NCI-H2196 treated with DMSO at 0.1 percent for 48 hours (cell line): ENCODE data around the gene ZNF593.

ENCODE experiments used
- DNase-seq: peaks from one replicate; lab custom pipeline; 2025; ENCODE audit not compliant: unreplicated experiment; lab: John Stamatoyannopoulos, UW

The ZNF593 gene

DNA sequence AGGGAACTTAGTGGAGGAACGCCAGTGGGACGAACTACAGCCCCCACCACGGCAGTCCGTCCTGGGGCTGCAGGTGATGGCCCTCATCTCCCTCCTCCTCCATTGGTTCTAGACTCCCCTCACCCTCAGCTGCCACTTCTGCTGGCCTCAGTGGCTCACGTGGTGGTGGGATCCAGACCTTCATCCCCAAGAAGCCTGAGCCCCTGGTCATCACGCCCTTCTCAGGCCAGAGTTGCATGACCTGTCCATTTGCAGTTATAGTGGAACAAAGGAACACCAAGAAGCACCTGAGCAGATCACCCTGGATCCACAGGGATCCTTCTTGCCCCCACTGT lies 23.8 kb upstream of the ZNF593 start:
- no peak for DNase-seq

DNA sequence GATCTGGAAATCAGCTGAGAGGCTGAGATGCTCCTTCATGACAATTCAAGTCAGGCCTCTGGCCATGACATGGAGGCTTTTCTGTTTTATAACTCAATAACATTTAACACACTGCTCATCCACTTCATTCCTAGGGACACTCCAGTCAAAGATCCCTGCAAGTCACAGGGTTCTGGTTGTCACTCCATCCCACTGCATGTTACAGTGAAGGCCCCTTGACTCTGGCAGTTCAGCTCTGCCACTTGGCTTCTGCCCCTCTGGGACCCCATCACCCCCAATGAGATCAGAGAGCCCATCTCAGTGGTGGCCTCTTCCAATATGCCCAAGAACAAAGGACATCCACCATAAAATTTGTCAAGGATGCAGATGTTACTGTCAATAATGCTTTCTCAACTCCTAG lies 20.8 kb upstream of the ZNF593 start:
- no peak for DNase-seq

DNA sequence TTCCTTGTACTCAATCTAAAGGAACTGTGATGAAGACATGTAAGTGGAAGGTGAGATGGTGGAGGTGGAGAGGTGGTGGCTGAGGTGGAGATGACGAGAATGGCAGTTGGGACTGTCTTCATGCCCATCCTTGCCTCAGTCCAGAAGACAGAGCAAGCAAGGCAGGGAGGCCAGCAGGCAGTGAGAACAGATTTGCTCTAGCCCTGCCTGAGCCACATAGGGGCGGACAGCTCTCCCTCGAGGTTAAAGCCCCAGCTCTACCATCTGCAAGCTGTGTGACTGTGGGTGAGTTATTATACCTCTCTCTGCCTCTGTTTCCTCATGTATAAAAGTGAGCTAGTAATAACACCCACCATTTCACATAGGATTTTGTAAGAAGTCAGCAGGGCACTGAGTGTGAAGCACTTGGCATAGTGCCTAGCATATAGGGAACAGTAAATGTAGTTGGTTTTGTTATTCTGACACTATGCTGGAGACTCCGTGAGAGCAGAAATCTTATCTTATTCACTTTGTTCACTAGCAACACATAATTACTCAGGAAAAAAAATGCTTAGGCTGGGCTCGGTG lies 15.7 kb upstream of the ZNF593 start:
- no peak for DNase-seq

DNA sequence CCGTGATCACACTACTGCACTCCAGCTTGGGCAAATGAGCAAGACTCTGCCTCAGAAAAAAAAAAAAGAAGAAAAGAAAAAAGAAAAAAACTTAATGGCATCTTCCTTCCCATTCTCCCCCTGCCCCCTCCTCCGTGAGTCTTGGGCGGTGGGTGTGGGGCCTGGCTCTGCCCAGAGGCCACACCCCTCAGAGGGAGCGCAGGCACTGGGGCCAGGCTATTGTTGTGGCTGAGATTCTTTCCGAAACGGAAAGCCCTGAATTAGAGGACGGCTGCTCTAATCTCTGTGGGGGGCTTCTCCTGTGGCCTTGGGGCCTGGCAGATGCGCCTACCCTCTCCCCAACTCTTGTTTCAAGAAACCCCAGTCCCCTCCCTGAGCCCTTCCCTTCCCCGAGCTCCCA lies 15.0 kb upstream of the ZNF593 start:
- no peak for DNase-seq

DNA sequence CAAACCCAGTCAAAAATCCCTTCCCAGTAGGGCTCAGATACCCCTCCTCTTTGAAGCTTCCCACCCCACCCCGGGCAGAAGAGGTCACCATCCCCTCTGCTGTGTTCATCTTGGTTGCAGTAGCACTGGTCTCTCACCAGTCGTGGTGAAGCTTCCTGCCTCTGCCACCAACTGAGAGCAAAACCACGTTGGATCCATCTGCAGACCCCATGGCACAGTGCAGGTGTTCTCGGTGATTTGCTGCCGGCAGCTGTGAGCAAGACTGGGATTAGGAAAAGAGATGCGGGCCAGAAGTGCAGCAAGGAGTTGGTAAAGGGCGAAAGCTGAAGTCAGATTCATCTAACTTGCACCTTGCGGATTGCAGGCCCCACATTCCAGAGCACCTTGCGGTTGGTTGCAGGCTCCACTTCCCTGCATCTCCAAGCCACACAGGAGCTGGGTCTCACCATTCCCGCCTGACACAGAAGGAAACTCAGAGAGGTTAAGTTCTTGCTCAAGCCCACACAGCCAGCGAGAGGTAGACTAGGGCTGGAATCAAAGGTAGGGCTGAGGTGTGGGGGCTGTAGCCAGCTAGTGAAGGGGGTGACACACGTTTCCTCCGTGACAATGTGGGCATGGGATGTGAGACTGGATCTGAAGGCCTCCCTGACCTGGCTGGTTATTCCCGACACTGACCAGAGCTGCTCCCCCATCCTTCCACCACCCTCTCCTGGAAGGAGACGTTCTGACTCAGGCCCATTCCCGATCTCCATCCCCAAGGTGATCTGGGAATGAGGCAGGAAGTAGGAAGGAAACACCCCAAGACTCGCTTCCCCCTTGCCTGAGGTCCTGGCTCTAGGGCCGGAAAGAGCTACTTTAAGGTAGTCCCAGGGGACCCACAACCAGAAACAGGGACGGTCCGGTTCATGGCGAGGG lies 14.1 kb upstream of the ZNF593 start:
- no peak for DNase-seq

DNA sequence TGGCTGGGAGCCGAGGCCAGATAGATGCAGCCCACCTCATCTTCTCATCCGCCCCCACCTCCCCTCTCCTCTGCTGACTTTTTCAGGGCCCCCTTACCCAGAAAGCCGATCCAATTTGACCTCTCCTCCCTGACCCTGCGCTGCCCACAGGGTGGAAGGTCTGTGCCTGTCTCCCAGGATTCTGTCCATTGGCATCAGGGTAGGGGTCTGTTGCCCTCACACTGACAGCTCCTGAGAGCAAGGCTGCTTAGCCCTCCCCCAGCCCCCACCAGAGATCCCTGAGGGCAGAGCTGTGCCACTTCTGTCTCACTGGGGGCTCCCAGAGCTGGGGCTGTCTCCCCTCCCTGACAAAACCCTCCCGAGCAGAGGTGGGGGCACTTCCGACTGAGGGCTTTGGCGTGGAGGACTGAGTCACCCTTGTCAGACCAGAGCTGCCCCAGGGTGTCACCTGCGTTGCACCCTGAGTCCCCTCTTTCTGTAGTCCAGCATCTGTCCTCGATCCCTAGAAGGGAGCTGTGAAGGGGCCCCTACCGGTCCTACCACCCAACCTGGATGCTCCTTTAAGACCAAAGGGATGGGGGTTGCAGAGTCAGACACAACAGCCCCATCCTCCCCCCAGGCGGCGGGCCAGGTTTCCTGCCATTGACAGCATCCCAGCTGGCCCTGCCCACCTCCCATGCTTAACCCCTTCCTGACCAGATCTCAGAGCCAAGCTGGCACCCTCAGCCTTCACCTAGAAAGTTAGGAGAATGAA lies 13.2 kb upstream of the ZNF593 start:
- no peak for DNase-seq

DNA sequence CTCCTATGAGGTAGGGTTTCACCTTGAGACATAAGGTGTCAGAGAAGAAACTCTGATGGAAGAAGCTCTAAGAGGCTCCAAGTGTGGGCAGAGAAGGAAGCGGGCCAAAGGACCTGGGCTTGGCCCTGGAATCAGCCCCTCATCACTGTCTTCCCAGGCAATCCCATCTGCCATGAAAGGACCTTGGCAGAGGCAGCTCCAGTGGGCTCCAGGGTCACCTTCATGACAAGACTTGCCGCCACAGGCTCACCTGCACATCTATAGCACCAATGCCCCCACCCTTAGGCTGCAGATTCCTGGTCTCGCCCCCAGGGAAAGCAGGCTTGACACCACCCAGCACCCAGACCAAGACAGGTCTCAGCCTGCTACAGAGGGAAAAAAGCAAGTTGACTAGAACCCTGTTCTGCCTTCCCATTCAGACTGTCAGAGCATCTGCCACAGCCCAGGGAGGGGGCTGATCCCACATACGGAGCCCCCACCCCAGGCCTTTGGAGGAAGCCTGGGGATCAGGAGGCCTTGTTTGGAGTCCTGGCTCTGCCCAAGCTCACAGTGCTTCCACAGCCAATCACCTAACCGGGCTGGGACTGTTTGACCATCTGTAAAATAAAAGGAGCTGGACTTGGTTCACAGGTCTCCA lies 11.3 kb upstream of the ZNF593 start:
- no peak for DNase-seq

DNA sequence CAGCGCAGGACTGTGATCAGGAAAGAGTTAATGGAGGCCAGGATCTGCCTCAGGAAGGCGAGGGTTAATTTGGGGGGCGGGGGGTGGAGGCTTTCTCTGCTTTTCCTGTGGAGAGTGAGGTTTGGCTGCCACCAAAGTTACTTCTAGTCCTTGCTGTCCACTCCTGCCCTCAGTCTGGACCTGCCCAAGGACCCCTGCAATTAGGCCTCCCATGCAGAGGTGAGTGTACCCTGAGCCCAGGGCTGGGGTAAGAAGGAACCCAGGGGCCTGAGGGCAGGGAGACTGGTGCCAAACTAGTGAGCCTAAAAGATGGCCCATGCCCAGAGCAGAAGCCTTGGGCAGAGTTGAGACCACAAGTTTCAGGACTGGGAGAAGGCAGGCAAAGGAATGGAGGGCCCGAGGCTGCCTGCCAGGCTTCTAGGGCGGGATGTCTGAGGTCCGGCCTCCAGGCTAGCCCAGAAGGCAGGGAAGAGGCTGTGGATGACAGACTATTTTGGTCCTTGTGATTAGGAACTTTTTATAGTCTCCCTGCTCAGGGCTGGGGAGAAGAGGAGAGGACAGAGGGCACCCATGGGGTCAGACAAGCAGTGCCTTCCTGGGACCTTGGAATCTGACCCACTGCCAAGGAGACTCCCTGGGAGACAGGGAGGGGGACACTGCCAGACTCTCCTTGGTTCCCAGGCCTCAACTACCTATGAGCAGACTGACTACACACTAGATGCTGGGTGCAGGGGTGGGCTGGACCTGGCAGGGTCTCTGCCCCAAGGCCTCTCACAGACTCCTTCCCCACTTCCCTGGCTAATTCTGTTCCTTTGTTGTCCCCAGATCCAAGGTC lies 10.6 kb upstream of the ZNF593 start, which contains the start of gene FAM110D:
Gene FAM110D, plus strand, starts transcription at position 172 of the 835 bp plus-strand sequence. CDS start 2,213 bp downstream, outside the sequence.
- DNase-seq = no peak

DNA sequence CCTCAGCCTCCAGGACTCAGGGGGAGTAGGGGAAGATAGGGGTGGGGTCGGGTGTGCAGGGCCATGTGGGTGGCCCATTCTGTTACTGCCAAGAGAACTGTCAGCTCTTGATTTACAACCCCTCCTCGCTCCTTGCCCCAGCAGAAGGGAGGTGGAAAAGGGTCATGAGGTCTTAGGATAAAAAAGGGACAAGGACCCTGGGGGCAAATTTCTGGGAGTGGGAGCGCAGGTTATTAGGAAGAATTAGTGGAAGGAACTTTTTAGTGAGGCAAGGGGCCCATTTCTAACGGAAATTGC lies 10.0 kb upstream of the ZNF593 start:
- no peak for DNase-seq

DNA sequence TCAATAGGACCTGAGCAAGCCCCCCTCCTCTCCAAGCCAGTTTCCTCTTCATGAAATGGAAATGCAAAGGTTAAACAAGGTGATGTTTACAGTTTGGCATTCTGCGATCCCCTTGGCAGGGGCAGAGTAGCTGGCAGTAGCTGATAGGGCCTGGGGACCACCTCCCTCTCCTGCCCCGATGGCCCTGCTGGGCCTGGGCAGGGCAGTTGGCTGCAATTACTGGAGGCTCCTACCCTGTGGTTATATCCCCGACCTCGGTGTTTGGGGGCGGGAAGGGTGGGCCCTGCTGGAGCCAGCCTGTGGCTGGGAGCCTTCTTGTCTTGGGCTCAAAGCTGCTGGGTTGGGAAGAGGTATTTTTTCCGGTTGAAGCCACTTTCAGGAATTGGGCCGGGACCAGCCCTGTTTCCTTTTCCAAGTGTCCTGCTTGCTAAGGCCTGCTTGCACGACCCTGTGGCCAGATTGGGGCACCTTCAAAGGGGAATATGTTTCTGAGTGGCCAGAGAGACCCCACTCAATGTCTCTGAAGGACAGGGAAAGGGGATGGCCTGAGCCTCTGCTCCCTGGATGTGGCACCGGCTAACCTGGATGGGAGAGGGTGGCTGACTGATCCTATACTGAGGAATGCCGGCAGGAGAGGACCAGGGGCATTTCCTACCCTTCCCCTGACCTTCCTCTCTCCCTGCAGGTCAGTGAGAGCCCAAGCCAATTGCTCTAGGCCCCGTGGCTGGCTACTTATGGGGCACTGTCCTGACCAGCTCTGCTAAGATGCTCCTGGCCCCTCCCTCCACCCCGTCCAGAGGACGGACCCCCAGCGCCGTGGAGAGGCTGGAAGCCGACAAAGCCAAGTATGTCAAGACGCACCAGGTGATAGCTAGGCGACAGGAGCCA lies 8.9 kb upstream of the ZNF593 start:
- DNase-seq = no peak

DNA sequence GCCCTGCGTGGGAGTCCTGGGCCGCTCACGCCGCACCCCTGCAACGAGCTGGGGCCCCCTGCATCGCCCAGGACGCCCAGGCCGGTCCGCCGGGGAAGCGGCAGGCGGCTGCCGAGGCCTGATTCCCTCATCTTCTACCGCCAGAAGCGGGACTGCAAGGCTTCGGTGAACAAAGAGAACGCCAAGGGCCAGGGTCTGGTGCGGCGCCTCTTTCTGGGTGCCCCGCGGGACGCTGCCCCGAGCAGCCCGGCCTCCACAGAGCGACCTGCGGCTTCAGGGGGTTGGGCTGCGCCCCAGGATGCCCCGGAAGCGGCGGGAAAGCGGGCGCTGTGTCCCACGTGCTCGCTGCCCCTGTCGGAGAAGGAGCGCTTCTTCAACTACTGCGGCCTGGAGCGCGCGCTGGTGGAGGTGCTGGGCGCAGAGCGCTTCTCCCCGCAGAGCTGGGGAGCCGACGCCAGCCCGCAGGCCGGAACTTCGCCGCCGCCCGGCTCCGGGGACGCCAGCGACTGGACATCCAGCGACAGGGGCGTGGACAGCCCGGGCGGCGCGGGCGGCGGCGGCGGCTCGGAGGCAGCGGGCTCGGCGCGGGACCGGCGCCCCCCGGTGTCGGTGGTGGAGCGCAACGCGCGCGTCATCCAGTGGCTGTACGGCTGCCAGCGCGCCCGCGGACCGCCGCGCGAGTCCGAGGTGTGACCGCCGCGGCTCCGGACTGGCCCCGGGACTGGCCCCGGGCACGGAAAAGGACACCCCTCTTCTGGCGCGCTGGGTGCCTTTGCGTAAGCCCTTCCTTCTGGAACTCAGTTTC lies 8.1 kb upstream of the ZNF593 start:
- DNase-seq = peak; percentile 21

DNA sequence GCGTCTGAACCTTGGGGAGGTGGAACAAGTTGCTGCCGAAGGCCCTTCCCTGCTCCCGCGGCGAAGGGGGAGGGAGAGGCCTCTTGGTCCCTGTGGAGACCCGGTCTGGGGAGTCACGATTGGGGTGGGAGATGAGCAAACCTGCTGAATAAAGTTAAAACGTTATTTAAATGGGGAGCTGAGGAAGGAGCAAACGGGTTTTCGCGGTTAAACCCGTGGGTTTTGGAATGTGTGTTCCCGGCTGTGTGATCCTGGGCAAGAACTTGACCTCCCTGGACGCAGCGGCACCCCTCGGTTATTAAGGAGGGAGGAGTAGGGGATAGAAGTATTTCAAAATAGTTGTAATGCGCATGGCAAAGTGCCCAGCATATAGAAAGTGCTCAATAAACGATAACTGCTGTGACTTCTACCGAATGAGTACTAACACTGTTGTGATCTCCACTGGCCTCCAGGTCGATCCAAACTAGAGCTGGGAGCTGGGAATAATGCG lies 7.4 kb upstream of the ZNF593 start:
- no peak for DNase-seq

DNA sequence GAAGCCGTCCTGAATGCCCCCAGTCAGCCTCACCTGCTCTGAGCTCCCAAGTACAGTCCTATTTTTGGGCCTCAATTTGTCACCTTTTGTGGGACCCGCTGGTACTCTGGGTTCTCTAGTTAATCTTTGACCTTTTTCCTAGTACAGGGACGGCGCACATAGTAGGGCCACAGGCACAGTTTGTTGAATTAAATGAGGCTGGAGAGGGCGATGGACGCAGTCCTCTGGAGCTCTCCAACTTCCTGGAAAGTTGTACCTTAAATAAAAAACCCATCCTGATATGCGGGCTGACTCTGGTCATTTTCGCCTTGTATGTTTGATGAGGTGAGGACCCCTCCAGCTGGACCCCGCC lies 6.0 kb upstream of the ZNF593 start:
- DNase-seq = no peak

DNA sequence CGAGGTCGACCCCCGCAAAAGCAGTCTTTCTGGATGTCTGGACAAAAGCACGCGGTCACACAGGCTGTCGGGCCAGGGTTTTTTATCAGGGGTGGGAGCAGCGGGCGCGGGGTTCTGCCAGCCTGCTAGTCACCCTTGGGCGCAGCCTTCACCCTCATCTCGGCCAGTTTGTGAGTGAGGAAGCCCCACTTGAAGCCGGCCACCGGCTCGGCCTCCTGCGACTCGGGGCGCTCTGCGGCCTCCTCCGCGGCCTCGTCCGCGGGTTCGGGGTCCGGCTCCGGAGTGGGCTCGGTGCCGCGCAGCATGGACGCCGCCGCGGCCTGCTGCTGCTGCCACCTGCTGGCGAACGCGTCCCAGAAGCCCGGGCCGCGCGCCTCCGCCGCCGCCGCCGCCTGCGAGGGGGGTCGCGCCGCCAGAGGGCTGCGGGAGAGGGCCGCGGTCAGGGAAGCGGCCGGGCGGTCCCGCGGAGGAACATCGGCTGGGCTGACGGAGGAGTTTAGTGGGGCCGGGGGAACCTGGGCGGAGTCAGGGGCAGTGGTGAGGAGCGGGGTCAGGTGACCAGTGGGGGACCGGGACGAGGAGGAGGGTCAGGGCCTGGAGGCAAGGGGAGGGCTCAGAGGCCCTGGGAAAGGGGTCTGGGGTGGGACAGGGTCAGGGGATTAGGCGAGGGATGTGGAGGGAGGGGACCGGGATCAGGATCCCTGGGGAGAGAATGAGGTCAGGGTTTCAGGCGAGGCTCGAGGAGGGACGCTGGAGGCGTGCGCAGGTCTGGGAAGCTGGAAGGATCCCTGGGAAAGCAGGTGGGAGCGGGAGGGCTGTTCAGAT lies 5.5 kb upstream of the ZNF593 start:
- no peak for DNase-seq

DNA sequence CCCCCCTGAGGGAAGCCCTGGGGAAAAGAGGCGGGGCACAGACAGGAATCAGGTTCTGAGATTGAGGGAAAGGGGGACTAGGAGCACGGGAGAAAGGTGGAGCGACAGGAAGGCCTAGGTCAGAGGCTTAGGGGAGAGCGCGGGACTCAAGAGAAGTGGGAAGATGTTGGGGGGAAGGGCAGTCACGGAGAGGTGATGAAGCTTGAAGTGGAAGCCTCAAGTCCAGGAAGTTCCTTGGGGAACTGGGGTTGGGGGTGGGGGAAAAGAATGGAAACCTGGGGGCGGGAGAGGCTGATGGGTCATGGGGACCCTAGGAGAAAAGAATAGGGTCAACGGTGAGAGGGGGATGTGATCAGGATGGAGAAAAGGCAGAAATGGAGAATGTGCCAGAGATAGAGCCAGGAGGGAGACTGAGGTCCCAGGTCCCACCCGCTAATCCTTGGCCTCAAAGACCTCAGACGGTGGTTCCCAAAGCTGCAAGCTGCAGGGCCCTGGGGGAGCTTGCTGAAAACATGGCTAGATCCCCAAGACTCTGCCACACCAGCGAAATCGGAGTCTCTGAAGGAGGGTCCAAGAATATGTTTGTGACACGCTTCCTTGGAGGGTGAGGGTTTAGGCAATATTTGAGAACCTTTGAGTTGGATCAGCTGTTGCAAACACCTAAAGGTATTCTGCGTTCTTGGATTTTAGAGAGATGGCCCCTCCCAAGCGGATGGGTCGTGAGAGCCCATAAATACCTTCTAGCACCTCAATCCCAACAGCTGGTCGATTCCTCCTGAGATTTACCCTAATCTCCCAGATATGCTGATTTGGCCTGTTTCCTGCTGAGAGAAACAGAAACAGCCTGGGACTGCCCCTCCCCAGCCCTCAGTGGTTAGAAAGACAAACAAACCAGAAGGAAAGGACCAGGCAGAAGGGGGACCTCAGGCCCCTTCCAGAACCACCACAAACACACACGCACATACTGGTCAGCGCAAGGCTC lies 4.6 kb upstream of the ZNF593 start:
- no peak for DNase-seq

DNA sequence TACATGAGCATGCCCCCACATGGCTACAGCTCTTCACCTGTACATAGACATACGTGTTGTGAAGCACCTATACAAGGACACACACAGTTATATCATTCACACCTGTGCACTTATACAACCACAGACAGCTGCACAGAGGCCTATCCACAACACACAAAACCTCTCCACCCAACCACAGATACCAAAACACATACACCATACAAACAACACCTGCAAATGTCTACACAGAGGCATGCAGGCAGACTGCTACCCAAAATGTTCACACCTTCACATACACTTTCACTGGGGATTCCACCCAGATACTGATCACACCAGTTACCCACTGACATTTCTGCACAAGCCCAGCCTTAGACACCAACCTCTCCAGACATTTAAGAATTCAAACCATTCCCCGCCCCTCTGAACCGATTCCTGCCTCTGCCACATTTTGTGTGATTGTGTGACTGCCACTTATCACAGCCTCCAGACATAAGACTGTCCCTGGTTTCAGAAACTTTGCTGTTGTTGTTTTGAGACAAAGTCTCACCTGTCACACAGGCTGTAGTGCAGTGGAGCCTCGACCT lies 2.9 kb upstream of the ZNF593 start:
- no peak for DNase-seq
